NCI-H2227 (cell line): ENCODE measurements around the gene PLCD3.
"Not testable (repeated sequence)": the region's sequence is repeated elsewhere in the genome, so short reads cannot be mapped to it uniquely, and the experiment has no call there.

Experiments
- DNase-seq: peaks from one replicate; lab custom pipeline; 2025; ENCODE audit not compliant: unreplicated experiment; lab: John Stamatoyannopoulos, UW

PLCD3 gene

GRCh38 chr17:45135978-45136791, 3.9 kb upstream of the PLCD3 start:
- DNase-seq, result no peak

GRCh38 chr17:45135192-45135977, 3.1 kb upstream of the PLCD3 start, which contains the start of gene ACBD4:
TSS of gene ACBD4 (plus strand) at chr17:45135687. CDS start at chr17:45136145, 458 bp downstream.
- peak; percentile 98 for DNase-seq

- peak; percentile 82 for DNase-seq
Measured at GRCh38 chr17:45132572-45133463, 503 bp upstream of the PLCD3 start.

- DNase-seq, result peak; percentile 81
Measured at GRCh38 chr17:45131616-45132319, 547 bp downstream of the PLCD3 start.

- no peak for DNase-seq
Measured at GRCh38 chr17:45130681-45131615, 1.4 kb downstream of the PLCD3 start.

GRCh38 chr17:45129940-45130680, 2.2 kb downstream of the PLCD3 start:
- no peak for DNase-seq

- peak; percentile 32 for DNase-seq
Measured at GRCh38 chr17:45129426-45129939, 2.8 kb downstream of the PLCD3 start.

- DNase-seq, result no peak
Measured at GRCh38 chr17:45128989-45129388, 3.3 kb downstream of the PLCD3 start.

- no peak for DNase-seq
Measured at GRCh38 chr17:45128331-45128730, 4.0 kb downstream of the PLCD3 start.

GRCh38 chr17:45127548-45128300, 4.6 kb downstream of the PLCD3 start:
- DNase-seq, result no peak

GRCh38 chr17:45127207-45127547, 5.1 kb downstream of the PLCD3 start:
- DNase-seq, result no peak

GRCh38 chr17:45125509-45125908, 6.8 kb downstream of the PLCD3 start:
- no peak for DNase-seq

GRCh38 chr17:45124797-45125122, 7.6 kb downstream of the PLCD3 start:
- DNase-seq, result not testable (repeated sequence)

GRCh38 chr17:45123930-45124796, 8.2 kb downstream of the PLCD3 start:
- peak; percentile 55 for DNase-seq

GRCh38 chr17:45123076-45123770, 9.1 kb downstream of the PLCD3 start:
- no peak for DNase-seq

GRCh38 chr17:45121055-45121454, 11.3 kb downstream of the PLCD3 start:
- no peak for DNase-seq
